ENCODE results near the gene ARL16.

ARL16 gene

DNA sequence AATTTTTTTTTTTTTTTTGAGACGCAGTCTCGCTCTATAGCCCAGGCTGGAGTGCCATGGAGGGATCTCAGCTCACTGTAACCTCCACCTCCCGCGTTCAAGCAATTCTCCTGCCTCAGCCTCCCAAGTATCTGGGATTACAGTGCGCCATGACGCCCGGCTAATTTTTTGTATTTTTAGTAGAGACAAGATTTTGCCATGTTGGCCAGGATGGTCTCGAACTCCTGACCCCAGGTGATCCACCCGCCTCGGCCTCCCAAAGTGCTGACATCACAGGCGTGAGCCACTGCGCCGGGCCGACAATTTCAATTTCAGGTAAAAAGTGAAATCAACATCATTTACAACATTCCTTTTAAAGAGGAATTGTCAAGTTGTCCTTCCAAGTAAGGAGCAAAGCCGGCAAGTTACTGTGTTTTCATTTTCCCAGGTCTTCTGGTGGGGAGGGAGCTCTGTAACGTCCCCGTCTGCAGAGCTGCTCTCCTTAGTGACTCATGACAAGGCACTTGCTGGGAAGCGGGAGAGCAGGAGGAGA, 47.6 kb downstream of the ARL16 start:
- no peaks in the 10 kb centered on the region for H3K27me3 ChIP-seq (ENCODE audit: low read depth, low read length)
- peaks cover 7% of the 10 kb centered on the region for H3K4me1 ChIP-seq (ENCODE audit: low read length)
- peaks cover 15% of the 10 kb centered on the region for H3K36me3 ChIP-seq (replicated peaks; ENCODE audit: low read depth, low read length)
- H2AFZ ChIP-seq (ENCODE audit: low read depth, low read length): no peak overlapping the region
- peak overlapping the region; percentile 100 for H3K4me3 ChIP-seq (ENCODE audit: low read length)
- H3K79me2 ChIP-seq (ENCODE audit: low read length): peaks cover 56% of the 10 kb centered on the region
- H3K9me3 ChIP-seq (ENCODE audit: insufficient read depth, low read length): no peaks in the 10 kb centered on the region
- TF ChIP-seq, protein P1, sequence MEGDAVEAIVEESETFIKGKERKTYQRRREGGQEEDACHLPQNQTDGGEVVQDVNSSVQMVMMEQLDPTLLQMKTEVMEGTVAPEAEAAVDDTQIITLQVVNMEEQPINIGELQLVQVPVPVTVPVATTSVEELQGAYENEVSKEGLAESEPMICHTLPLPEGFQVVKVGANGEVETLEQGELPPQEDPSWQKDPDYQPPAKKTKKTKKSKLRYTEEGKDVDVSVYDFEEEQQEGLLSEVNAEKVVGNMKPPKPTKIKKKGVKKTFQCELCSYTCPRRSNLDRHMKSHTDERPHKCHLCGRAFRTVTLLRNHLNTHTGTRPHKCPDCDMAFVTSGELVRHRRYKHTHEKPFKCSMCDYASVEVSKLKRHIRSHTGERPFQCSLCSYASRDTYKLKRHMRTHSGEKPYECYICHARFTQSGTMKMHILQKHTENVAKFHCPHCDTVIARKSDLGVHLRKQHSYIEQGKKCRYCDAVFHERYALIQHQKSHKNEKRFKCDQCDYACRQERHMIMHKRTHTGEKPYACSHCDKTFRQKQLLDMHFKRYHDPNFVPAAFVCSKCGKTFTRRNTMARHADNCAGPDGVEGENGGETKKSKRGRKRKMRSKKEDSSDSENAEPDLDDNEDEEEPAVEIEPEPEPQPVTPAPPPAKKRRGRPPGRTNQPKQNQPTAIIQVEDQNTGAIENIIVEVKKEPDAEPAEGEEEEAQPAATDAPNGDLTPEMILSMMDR (IDR thresholded peaks at IDR 0.05; ENCODE audit: low read depth, low read length): no peak
- TF ChIP-seq EZH2phosphoT487 (IDR thresholded peaks at IDR 0.05; ENCODE audit: low read depth): no peak
- peak overlapping the region; percentile 95 for H3K9ac ChIP-seq (ENCODE audit: low read length)
- peak overlapping the region; percentile 99 for H3K4me2 ChIP-seq (ENCODE audit: low read length)
- peaks cover 13% of the 10 kb centered on the region for H4K20me1 ChIP-seq (ENCODE audit: insufficient read depth, low read length)
- peak overlapping the region; percentile 39 for H3K27ac ChIP-seq (ENCODE audit: low read length)

DNA sequence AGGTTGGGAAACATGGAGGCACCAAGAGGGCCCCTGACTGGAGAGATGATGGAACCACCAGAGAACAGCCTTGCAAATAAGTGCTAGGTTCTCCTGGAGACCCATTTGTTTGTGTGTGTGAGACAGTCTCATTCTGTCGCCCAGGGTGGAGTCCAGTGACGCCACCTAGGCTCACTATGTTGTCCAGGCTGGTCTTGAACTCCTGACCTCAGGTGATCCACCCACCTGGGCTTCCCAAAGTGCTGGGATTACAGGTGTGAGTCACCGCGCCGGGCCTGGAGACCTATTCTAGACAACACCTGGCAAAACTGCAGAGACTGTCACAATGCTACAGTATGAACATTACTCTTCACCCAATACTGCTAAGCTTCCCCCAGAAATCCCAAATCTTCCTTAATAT, 48.2 kb downstream of the ARL16 start:
- peak overlapping the region; percentile 95; the same call in 1 of the 2 replicates for H3K9ac ChIP-seq (ENCODE audit: low read length)
- no peak overlapping the region for H3K27ac ChIP-seq (ENCODE audit: low read length)
- H3K4me2 ChIP-seq (ENCODE audit: low read length): peak overlapping the region; percentile 99
- no peak overlapping the region for H2AFZ ChIP-seq (ENCODE audit: low read depth, low read length)
- H3K36me3 ChIP-seq (replicated peaks; ENCODE audit: low read depth, low read length): peaks cover 15% of the 10 kb centered on the region
- peak overlapping the region; percentile 100 for H3K4me3 ChIP-seq (ENCODE audit: low read length)
- H3K79me2 ChIP-seq (ENCODE audit: low read length): peaks cover 61% of the 10 kb centered on the region
- H4K20me1 ChIP-seq (ENCODE audit: insufficient read depth, low read length): peaks cover 13% of the 10 kb centered on the region
- H3K4me1 ChIP-seq (ENCODE audit: low read length): peaks cover 7% of the 10 kb centered on the region
- no peaks in the 10 kb centered on the region for H3K27me3 ChIP-seq (ENCODE audit: low read depth, low read length)
- TF ChIP-seq, protein P1 (IDR thresholded peaks at IDR 0.05; ENCODE audit: low read depth, low read length): no peak
- no peak for TF ChIP-seq EZH2phosphoT487 (IDR thresholded peaks at IDR 0.05; ENCODE audit: low read depth)
- H3K9me3 ChIP-seq (ENCODE audit: insufficient read depth, low read length): no peaks in the 10 kb centered on the region

DNA sequence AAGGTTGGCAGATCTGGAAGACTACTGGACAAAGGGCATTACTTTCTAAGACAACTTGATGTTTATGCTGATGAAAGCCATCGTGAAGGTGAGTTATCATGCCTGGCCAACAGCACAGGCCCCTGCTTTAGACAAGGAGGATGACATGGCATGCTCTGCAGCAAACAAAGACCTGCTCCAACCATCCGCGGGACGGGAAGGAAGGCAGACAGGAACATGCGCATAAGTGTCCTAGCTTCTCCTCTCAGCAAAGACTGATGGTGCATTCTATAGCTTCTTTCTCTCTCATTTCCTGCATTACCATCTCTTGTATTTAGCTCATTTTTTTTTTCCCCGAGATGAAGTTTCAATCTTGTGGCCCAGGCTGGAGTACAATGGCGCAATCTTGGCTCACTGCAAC, 52.1 kb downstream of the ARL16 start:
- no peaks in the 10 kb centered on the region for H3K9me3 ChIP-seq (ENCODE audit: insufficient read depth, low read length)
- H3K79me2 ChIP-seq (ENCODE audit: low read length): peaks cover 61% of the 10 kb centered on the region
- no peak overlapping the region for H3K4me2 ChIP-seq (ENCODE audit: low read length)
- peaks cover 21% of the 10 kb centered on the region for H3K36me3 ChIP-seq (replicated peaks; ENCODE audit: low read depth, low read length)
- no peak overlapping the region for H3K9ac ChIP-seq (ENCODE audit: low read length)
- no peak overlapping the region for H2AFZ ChIP-seq (ENCODE audit: low read depth, low read length)
- H3K27me3 ChIP-seq (ENCODE audit: low read depth, low read length): no peaks in the 10 kb centered on the region
- H3K27ac ChIP-seq (ENCODE audit: low read length): no peak overlapping the region
- peaks cover 13% of the 10 kb centered on the region for H4K20me1 ChIP-seq (ENCODE audit: insufficient read depth, low read length)
- no peak for TF ChIP-seq EZH2phosphoT487 (IDR thresholded peaks at IDR 0.05; ENCODE audit: low read depth)
- TF ChIP-seq, protein P1 (IDR thresholded peaks at IDR 0.05; ENCODE audit: low read depth, low read length): no peak
- H3K4me1 ChIP-seq (ENCODE audit: low read length): peaks cover 7% of the 10 kb centered on the region
- no peak overlapping the region for H3K4me3 ChIP-seq (ENCODE audit: low read length)

All from OCI-LY3 (cell line).